ENCODE data around the gene TRIM7.

The TRIM7 gene

GRCh38 chr5:181233088-181233800 is 28.2 kb upstream of the TRIM7 start:
- no peak for DNase-seq (ENCODE audit: low read depth in 2 of 3, low spot score in 2 of 3)

- DNase-seq (ENCODE audit: low read depth in 2 of 3, low spot score in 2 of 3) = no peak
Observed at GRCh38 chr5:181232593-181232992, 27.6 kb upstream of the TRIM7 start.

GRCh38 chr5:181231432-181231831 is 26.4 kb upstream of the TRIM7 start:
- DNase-seq (ENCODE audit: low read depth in 2 of 3, low spot score in 2 of 3) = no peak

- DNase-seq (ENCODE audit: low read depth in 2 of 3, low spot score in 2 of 3) = no peak
Observed at GRCh38 chr5:181230551-181230950, 25.6 kb upstream of the TRIM7 start.

- DNase-seq (ENCODE audit: low read depth in 2 of 3, low spot score in 2 of 3) = no peak
Observed at GRCh38 chr5:181229996-181230395, 25.0 kb upstream of the TRIM7 start.

- DNase-seq (ENCODE audit: low read depth in 2 of 3, low spot score in 2 of 3) = no peak
Observed at GRCh38 chr5:181224390-181225229, 19.6 kb upstream of the TRIM7 start.

GRCh38 chr5:181223729-181224389 is 18.9 kb upstream of the TRIM7 start:
- DNase-seq (ENCODE audit: low read depth in 2 of 3, low spot score in 2 of 3) = no peak

GRCh38 chr5:181223058-181223728 is 18.2 kb upstream of the TRIM7 start, which contains the start of gene TRIM41:
Gene TRIM41, plus strand, starts transcription at chr5:181223281. Its CDS starts 719 bp downstream, at chr5:181224000.
- DNase-seq (ENCODE audit: low read depth in 2 of 3, low spot score in 2 of 3) = peak in 2 of 3 experiments; percentile 94 to 97

GRCh38 chr5:181222630-181223057 is 17.6 kb upstream of the TRIM7 start:
- no peak for DNase-seq (ENCODE audit: low read depth in 2 of 3, low spot score in 2 of 3)

- peak; percentile 91 to 100 (median 100) for DNase-seq (ENCODE audit: low read depth in 2 of 3, low spot score in 2 of 3)
Observed at GRCh38 chr5:181221792-181222629, 17.0 kb upstream of the TRIM7 start.

- no peak for DNase-seq (ENCODE audit: low read depth in 2 of 3, low spot score in 2 of 3)
Observed at GRCh38 chr5:181221105-181221791, 16.3 kb upstream of the TRIM7 start.

- no peak for DNase-seq (ENCODE audit: low read depth in 2 of 3, low spot score in 2 of 3)
Observed at GRCh38 chr5:181220178-181220515, 15.2 kb upstream of the TRIM7 start.

GRCh38 chr5:181219262-181220177 is 14.5 kb upstream of the TRIM7 start:
- DNase-seq (ENCODE audit: low read depth in 2 of 3, low spot score in 2 of 3) = no peak

- no peak for DNase-seq (ENCODE audit: low read depth in 2 of 3, low spot score in 2 of 3)
Observed at GRCh38 chr5:181218795-181219124, 13.8 kb upstream of the TRIM7 start.

- no peak for DNase-seq (ENCODE audit: low read depth in 2 of 3, low spot score in 2 of 3)
Observed at GRCh38 chr5:181217803-181218062, 12.7 kb upstream of the TRIM7 start.

GRCh38 chr5:181217111-181217802 is 12.3 kb upstream of the TRIM7 start:
- DNase-seq (ENCODE audit: low read depth in 2 of 3, low spot score in 2 of 3) = no peak

- DNase-seq (ENCODE audit: low read depth in 2 of 3, low spot score in 2 of 3) = no peak
Observed at GRCh38 chr5:181215997-181216989, 11.3 kb upstream of the TRIM7 start.

Data from activated CD8-positive, alpha-beta memory T cell treated with anti-CD3 and anti-CD28 coated beads for 48 hours (primary cell).